ENCODE results near the gene NABP2. TPM values are rescaled to one million over a fixed set of nuclear protein-coding genes. Genes with fewer than 3 reads are reported as not detected.

The NABP2 gene
- total RNA-seq: 10 to 100 TPM; 56.7 to 63.5 TPM

DNA sequence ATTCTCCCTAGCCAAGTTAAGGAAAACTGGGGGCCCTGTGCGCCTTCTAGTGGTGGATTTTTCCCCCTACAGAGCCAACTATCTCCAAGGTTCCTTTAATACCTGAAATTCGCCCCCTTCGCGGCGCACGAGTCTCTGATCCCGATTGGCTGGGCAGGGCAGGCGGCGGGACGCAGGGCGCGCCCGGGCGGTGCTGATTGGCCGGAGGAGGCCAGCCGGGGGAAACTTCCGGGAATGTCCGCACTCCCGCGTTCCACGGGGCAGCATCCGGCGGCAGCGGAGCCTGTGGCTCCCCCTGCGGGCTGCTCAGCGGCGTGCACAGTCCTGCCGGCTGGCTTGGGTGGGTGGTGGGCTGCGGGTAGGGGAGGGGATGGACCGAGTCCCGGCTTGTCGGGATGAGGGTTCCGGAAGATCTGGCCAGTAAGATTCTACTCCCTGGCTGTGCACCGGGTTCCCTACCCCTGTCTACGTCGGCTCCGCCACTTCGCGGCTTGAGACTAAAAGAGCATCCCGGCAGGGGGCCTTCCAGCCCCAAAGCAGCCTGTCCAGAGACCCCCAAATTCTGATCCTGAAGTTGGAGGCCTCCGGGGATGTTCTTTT lies at the start of gene NABP2:
Gene NABP2 (plus strand): TSS at position 241 of the 600 bp plus-strand sequence. CDS start 515 bp downstream, outside the sequence.
- H3K27me3 Mint-ChIP-seq: no peaks in the 10 kb centered on the region
- H3K36me3 Mint-ChIP-seq (ENCODE audit: low read depth): peaks cover 6% of the 10 kb centered on the region
- no peaks in the 10 kb centered on the region for H3K9me3 Mint-ChIP-seq
- POLR2A ChIA-PET: no interaction called here
- peak within 1 kb of the TSS; percentile 93 for H3K27ac Mint-ChIP-seq
- H3K4me1 Mint-ChIP-seq: peaks cover 49% of the 10 kb centered on the region
- DNase-seq: peak; percentile 96
- H3K4me3 Mint-ChIP-seq: peak within 1 kb of the TSS; percentile 90
- CTCF ChIA-PET: interaction anchor here (0.7 kb wide), 1 partner anchor 84 kb away, joined by 3 read pairs; no protein-coding TSS in a partner anchor

DNA sequence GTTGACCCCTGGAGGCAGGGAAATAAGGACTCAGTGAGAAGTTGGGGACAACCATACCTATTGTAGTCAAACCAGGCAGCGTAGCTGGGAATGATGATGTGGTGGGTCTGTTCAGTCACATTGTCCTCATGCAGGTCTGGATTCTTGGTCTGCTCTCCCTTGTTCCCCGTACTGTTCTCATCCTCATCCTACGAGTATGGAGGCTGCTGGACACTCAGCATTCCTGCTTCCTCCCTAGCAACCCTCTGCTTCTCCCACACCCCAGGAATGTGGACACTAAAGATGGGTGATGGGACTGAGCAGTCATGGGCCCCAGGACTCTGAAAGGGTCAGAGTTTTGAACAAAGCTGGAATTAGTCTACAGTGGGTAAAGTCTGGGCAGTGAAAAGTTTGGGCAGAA lies 45.8 kb upstream of the NABP2 start:
- ChIA-PET CTCF (interaction anchor here (5.2 kb wide), 1 partner anchor 11 kb away, joined by 44 read pairs; the partner anchor contains the start of gene SMARCC2), POLR2A (no interaction called here)
- no peak overlapping the region for H3K4me3 Mint-ChIP-seq
- H3K27me3 Mint-ChIP-seq: no peaks in the 10 kb centered on the region
- no peak for DNase-seq
- H3K27ac Mint-ChIP-seq: peak overlapping the region; percentile 19
- no peaks in the 10 kb centered on the region for H3K4me1 Mint-ChIP-seq
- peaks cover 61% of the 10 kb centered on the region for H3K36me3 Mint-ChIP-seq (ENCODE audit: low read depth)
- H3K9me3 Mint-ChIP-seq: no peaks in the 10 kb centered on the region

DNA sequence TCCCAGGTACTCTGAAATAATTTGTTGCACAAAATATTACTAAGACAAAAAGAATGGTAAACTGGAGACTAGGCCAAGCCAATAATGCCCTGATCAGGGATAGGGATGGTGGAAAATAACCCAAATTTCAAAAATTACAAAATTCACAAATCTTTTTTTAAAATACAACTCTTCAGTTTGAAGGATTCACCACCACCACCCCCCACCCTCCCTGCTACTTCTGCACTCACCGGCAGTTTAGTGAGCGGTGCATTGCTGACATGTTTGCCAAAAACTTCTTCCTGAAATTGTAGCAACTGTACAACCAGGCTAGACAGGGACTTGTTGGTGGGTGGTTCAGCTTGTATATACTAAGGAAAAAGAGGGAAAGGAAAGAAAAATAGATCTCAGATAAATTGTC lies 37.2 kb upstream of the NABP2 start:
- CTCF ChIA-PET: interaction anchor here (3.8 to 6.7 kb wide), 6 partner anchors 11 to 68 kb away, joined by 39 to 99 read pairs (median 80); partner anchors contain the start of genes ESYT1, MYL6, RNF41 and RPL41
- POLR2A ChIA-PET: no interaction called here
- Mint-ChIP-seq H3K4me3 (peak overlapping the region; percentile 90), H3K27me3 (no peaks in the 10 kb centered on the region), H3K36me3 (ENCODE audit: low read depth) (peaks cover 42% of the 10 kb centered on the region), H3K4me1 (peaks cover 43% of the 10 kb centered on the region), H3K27ac (no peak overlapping the region), H3K9me3 (no peaks in the 10 kb centered on the region)
- DNase-seq: no peak

DNA sequence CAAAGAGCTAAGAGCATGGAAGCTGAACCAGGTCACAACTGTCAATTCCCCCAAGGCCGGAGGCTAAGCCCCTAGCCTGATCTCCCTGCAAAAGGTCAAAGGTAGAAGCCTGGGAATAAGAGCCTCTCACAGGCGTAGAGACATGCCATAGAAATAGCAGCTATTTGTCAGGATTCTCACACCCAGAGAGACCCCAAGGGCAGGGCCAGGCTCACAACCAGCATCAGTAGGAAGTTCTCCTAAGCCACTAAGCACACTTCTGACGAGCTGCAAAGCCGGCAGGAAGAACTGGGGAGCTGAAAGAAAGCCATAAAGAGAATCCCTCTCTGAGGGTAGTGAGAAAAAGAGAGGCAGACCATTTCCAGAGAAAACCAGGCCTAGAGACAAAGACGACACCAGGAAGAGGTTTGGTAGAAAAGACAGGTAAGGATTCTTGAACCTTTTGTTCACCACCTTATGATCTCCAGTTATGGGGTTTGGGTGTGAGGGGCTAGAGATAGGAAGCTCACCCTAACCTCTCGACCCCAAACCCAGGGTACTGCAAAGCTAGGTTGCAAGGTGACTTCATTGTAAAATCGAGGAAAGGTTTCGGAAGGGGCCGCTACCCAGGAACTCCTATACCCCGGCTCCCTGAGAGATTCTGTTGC lies 35.9 kb upstream of the NABP2 start:
- Mint-ChIP-seq H3K27ac (peak overlapping the region; percentile 85), H3K9me3 (no peaks in the 10 kb centered on the region), H3K36me3 (ENCODE audit: low read depth) (peaks cover 41% of the 10 kb centered on the region), H3K4me3 (peak overlapping the region; percentile 90), H3K4me1 (peaks cover 53% of the 10 kb centered on the region), H3K27me3 (no peaks in the 10 kb centered on the region)
- peak; percentile 20 for DNase-seq
- ChIA-PET POLR2A (interaction anchor here (1.4 kb wide), 1 partner anchor 70 kb away, joined by 5 read pairs; the partner anchor contains the start of gene ZC3H10), CTCF (interaction anchor here (1.0 to 6.7 kb wide), 19 partner anchors 12 to 450 kb away, joined by 3 to 99 read pairs (median 13); partner anchors contain the start of genes ESYT1, MYL6, PA2G4 and RAB5B)

DNA sequence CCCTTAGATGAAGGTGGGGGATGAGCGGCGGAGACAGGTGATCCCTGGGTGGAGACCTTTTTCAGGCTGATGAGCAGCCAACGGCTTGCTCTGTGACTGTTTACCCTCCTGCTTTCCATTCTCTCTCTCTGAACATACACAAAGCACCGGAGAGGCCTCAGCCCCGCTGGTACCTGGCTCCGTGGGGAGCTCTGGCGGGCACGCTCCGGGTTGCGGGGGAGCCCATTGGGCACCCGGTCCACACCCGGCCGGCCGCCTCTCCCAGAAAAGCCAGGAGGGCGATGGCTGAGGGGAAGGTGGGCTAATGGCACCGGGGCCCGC lies 35.4 kb upstream of the NABP2 start:
- peaks cover 56% of the 10 kb centered on the region for H3K4me1 Mint-ChIP-seq
- peak; percentile 26 for DNase-seq
- H3K27ac Mint-ChIP-seq: peak overlapping the region; percentile 85
- POLR2A ChIA-PET: interaction anchor here (1.1 to 1.4 kb wide), 2 partner anchors 60 to 70 kb away, joined by 3 to 5 read pairs; partner anchors contain the start of genes ESYT1 and ZC3H10
- CTCF ChIA-PET: interaction anchor here (0.7 to 6.7 kb wide), 40 partner anchors 9 to 451 kb away, joined by 3 to 99 read pairs (median 7); partner anchors contain the start of genes ANKRD52, CNPY2, ESYT1 and MIP
- H3K9me3 Mint-ChIP-seq: no peaks in the 10 kb centered on the region
- H3K27me3 Mint-ChIP-seq: no peaks in the 10 kb centered on the region
- peak overlapping the region; percentile 90 for H3K4me3 Mint-ChIP-seq
- peaks cover 42% of the 10 kb centered on the region for H3K36me3 Mint-ChIP-seq (ENCODE audit: low read depth)

DNA sequence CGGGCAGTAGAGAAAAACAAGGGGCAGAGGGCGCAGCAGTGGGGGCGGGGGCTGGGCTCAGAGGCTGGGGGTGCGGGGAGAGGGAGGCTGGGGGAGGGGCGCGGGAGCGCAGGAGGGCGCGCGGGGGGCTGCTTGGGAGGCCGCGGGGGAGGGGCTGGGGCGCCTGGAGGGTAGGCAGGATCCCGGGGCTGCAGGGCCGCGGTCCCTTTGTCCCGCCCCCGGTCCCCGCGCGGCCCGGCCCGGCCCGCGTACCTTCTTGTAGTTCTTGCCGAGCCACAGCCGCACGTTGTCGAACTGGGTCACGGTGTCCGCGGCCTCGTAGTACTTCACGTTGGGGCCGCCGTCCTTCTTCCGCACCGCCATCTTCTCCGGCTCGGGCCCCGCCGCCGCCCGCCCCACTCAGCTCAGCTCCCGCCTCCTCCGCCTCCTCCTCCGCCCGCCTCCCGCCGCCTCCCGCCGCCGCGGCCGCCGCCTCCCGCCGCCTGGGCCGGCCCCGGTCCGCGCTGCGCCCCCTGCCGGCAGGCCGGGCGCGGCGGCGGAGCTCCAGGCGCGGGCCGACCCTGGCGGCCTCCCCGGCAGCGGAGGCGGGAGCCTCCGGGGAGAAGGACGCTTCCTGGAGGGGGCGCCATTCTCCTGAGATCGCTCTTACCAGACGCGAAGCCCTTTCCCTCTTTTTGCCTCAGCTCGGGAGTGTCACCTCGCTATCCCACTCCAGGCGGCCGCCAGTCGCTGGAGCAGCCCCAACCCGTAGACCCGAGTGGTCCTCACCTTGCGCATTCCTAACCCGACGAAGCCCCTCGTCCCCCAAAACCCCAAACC lies 34.8 kb upstream of the NABP2 start, which contains the start of gene SMARCC2:
Gene SMARCC2 (minus strand): TSS at position 385 of the 819 bp plus-strand sequence. CDS start 22 bp downstream, at position 363.
- ChIA-PET CTCF (interaction anchor here (0.5 to 6.7 kb wide), 76 partner anchors 9 to 813 kb away, joined by 3 to 99 read pairs (median 5); partner anchors contain the start of genes ANKRD52, CNPY2, DNAJC14 and ESYT1), POLR2A (interaction anchor here (0.6 to 1.4 kb wide), 5 partner anchors 31 to 85 kb away, joined by 3 to 5 read pairs (median 4); partner anchors contain the start of genes ESYT1, MYL6, PA2G4 and RNF41)
- peak within 1 kb of the TSS; percentile 93 for H3K27ac Mint-ChIP-seq
- DNase-seq: peak; percentile 86
- peak within 1 kb of the TSS; percentile 90 for H3K4me3 Mint-ChIP-seq
- no peaks in the 10 kb centered on the region for H3K9me3 Mint-ChIP-seq
- peaks cover 39% of the 10 kb centered on the region for H3K36me3 Mint-ChIP-seq (ENCODE audit: low read depth)
- H3K4me1 Mint-ChIP-seq: peaks cover 58% of the 10 kb centered on the region
- H3K27me3 Mint-ChIP-seq: no peaks in the 10 kb centered on the region

DNA sequence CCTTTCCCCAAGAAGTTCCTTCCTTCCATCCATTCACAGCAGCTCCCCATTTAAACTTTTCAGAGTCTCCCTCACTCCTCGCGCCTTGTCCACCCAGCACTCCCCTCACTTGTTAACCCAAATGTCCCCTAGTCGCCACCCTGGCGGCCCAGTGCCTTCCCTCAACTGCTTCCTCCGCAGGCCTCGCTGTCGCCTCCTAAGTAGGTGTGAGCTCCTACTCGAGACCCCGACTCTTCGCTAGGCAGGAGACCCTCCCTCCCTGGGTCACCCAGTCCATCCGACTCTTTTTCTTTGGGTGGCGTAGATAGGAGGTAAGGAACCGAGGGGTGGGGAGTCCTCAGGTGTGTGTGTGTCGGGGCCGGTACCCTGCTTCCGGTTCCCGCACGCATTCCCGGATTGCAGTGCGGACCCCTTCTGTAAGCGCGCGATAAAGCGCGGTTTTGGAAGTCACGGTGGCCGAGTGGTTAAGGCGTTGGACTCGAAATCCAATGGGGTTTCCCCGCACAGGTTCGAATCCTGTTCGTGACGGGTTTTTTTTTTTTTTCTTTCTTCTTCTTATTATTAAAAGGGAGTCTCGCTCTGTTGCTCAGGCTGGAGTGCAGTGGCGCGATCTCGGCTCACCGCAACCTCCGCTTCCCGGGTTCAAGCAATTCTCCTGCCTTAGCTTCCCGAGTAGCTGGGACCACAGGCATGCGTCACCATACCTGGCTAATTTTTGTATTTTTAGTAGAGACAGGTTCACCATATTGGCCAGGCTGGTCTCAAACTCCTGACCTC lies 34.0 kb upstream of the NABP2 start:
- H3K27me3 Mint-ChIP-seq: no peaks in the 10 kb centered on the region
- peak overlapping the region; percentile 93 for H3K27ac Mint-ChIP-seq
- H3K36me3 Mint-ChIP-seq (ENCODE audit: low read depth): peaks cover 33% of the 10 kb centered on the region
- POLR2A ChIA-PET: interaction anchor here (0.6 to 1.4 kb wide), 5 partner anchors 32 to 86 kb away, joined by 3 to 5 read pairs (median 4); partner anchors contain the start of genes ESYT1, MYL6, PA2G4 and RNF41
- no peaks in the 10 kb centered on the region for H3K9me3 Mint-ChIP-seq
- DNase-seq: peak; percentile 73
- CTCF ChIA-PET: interaction anchor here (0.5 to 6.7 kb wide), 63 partner anchors 10 to 813 kb away, joined by 3 to 99 read pairs (median 5); partner anchors contain the start of genes ANKRD52, CNPY2, DNAJC14 and ESYT1
- H3K4me3 Mint-ChIP-seq: peak overlapping the region; percentile 84
- peaks cover 55% of the 10 kb centered on the region for H3K4me1 Mint-ChIP-seq

DNA sequence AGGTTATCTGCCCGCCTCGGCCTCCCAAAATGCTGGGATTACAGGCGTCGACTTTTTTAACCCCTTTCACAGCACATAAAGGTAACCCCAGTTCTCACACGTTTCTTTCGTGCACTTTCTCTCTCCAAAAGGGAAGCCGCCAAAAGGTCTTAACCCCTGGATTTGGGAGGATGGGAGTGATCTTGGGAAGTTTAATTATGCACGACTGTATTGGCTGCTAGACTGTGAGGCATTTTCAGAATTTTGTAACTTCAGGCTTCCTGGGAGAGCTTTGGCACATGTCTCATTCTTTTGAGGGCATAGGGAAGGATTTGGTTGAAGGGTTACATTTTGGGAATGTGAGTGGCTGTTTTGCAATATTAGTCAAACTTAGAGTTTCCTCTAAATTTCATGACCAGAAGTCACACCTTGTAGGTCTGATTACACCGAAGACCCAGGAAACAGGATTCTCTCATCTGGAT lies 33.4 kb upstream of the NABP2 start:
- POLR2A ChIA-PET: no interaction called here
- no peak for DNase-seq
- H3K4me1 Mint-ChIP-seq: peaks cover 54% of the 10 kb centered on the region

DNA sequence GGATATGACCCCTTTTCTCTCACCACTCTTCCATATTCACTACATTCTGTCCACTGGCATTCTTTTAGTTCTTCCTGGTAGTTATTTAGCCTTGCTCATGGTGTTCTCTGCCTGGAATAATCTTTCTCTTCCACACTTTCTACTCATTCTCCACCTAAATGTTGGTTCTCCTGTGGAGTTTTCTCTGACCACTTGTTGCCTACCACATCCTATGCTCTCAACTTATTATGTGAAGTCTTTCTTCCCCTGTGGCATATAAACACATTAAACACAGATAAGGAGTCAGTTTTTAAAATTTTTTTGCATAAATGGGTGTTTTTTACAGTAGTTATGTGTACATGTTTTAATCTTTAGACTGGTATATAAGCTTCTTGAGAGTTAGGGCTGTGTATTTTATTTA lies 31.6 kb upstream of the NABP2 start:
- peaks cover 40% of the 10 kb centered on the region for H3K4me1 Mint-ChIP-seq
- H3K27ac Mint-ChIP-seq: no peak overlapping the region
- no peaks in the 10 kb centered on the region for H3K9me3 Mint-ChIP-seq
- ChIA-PET POLR2A (no interaction called here), CTCF (interaction anchor here (0.9 to 6.7 kb wide), 7 partner anchors 11 to 272 kb away, joined by 3 to 99 read pairs (median 3); partner anchors contain the start of gene ANKRD52)
- peaks cover 15% of the 10 kb centered on the region for H3K36me3 Mint-ChIP-seq (ENCODE audit: low read depth)
- H3K4me3 Mint-ChIP-seq: no peak overlapping the region
- H3K27me3 Mint-ChIP-seq: no peaks in the 10 kb centered on the region
- DNase-seq: no peak

More for the DNA sequence above, 33.4 kb upstream of the NABP2 start:
- H3K4me3 Mint-ChIP-seq: peak overlapping the region; percentile 84
- peaks cover 29% of the 10 kb centered on the region for H3K36me3 Mint-ChIP-seq (ENCODE audit: low read depth)
- CTCF ChIA-PET: interaction anchor here (0.7 to 6.7 kb wide), 13 partner anchors 13 to 453 kb away, joined by 3 to 99 read pairs (median 14); partner anchors contain the start of genes ANKRD52, ESYT1, MYL6 and RNF41
- H3K27me3 Mint-ChIP-seq: no peaks in the 10 kb centered on the region
- no peaks in the 10 kb centered on the region for H3K9me3 Mint-ChIP-seq
- H3K27ac Mint-ChIP-seq: peak overlapping the region; percentile 93

DNA sequence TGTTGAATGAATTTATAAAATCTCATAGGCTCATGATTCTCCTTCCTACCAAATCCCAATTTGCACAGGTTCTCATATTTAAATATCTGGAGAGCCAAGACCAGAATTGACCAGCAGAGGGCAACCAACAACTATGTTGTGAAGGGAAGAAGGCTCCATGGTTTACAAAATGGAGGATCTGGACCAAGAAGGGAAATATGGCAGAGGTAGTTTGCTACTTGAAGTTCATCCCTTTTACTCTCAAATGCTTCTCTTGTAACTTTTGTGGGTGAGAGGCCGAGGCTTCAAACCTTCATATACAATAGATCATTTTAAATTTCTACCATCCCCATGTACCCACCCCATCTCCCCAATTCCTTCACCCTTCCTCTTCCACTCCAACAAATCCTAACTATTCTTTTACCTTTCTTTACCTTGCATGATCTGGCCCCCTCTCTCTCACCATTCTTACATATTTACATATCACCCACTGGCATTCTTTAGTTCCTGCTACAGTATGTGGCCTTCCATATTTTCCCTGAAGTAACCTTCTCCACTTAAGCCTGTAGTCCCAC lies 31.0 kb upstream of the NABP2 start:
- POLR2A ChIA-PET: no interaction called here
- peaks cover 35% of the 10 kb centered on the region for H3K4me1 Mint-ChIP-seq
- peak; percentile 90 for DNase-seq
- H3K27ac Mint-ChIP-seq: peak overlapping the region; percentile 60
- H3K27me3 Mint-ChIP-seq: no peaks in the 10 kb centered on the region
- H3K9me3 Mint-ChIP-seq: no peaks in the 10 kb centered on the region
- H3K4me3 Mint-ChIP-seq: no peak overlapping the region
- peaks cover 14% of the 10 kb centered on the region for H3K36me3 Mint-ChIP-seq (ENCODE audit: low read depth)
- CTCF ChIA-PET: interaction anchor here (1.4 to 6.7 kb wide), 2 partner anchors 10 to 75 kb away, joined by 3 to 99 read pairs; no protein-coding TSS in a partner anchor
